Panc1 (cell line): ENCODE results near the gene ACADL. TPM values are rescaled to one million over a fixed set of nuclear protein-coding genes. Genes with fewer than 3 reads are reported as not detected.
A peak's percentile ranks its signal among the peaks of the same experiment; 100 is the strongest.

ENCODE experiments used
- ATAC-seq: fragments of 200-7000 bp; cut with Tn5 transposase; 2 replicates; pipeline ENCODE4 v1.9.1; 2020; ENCODE audit warnings: mild to moderate bottlenecking, moderate library complexity
- BruUV-seq: library from RNA; stranded (reverse); fragments of 400-500 nt; replicated peaks from 2 replicates; lab custom pipeline; 2021; lab: Mats Ljungman, UMichigan
- CTCF ChIA-PET: fragments of 300-600 bp; sonication (Branson Sonifier 250); formaldehyde crosslinking; loops from one replicate; lab custom pipeline; 2022; ENCODE audit warnings: antibody characterized with exemption; lab: Charles Lee
- POLR2A ChIA-PET: fragments of 300-600 bp; sonication (Branson Sonifier 250); formaldehyde crosslinking; loops from one replicate; lab custom pipeline; 2022; ENCODE audit warnings: antibody characterized with exemption; lab: Charles Lee
- DNase-seq: peaks from one replicate; pipeline ENCODE4 v3.0.0-alpha.2; 2010; ENCODE audit warnings: low read depth, low spot score
- H3K27ac ChIP-seq: 2 replicates; pipeline ENCODE4 v1.5.1; 2011; ENCODE audit warnings: mild to moderate bottlenecking, low read length, inconsistent platforms
- H3K27me3 ChIP-seq: fragments of 200-500 bp; sonication (Bioruptor generic); 2 replicates; pipeline ENCODE4 v1.6.0; 2014; ENCODE audit warnings: low read length, inconsistent platforms; ENCODE audit not compliant: control insufficient read depth, insufficient read depth
- H3K36me3 ChIP-seq: fragments of 200-500 bp; sonication (Bioruptor generic); 2 replicates; pipeline ENCODE4 v1.5.1; 2014; ENCODE audit warnings: inconsistent platforms, mild to moderate bottlenecking, low read length, moderate library complexity; ENCODE audit not compliant: control insufficient read depth, insufficient read depth
- H3K4me1 ChIP-seq: 2 replicates; pipeline ENCODE4 v1.5.1; 2011; ENCODE audit warnings: inconsistent platforms, mild to moderate bottlenecking, low read length, moderate library complexity; ENCODE audit not compliant: control insufficient read depth, insufficient read depth
- H3K4me3 ChIP-seq, 2 experiments: 2 replicates each; pipeline ENCODE4 v1.5.1; 2011 to 2012; ENCODE audit warnings: low read depth in 2 of 2, low read length in 2 of 2, mild to moderate bottlenecking in 2 of 2, inconsistent platforms in 1 of 2, moderate library complexity in 1 of 2
- H3K9me3 ChIP-seq: fragments of 200-500 bp; sonication (Bioruptor generic); 2 replicates; pipeline ENCODE4 v1.5.1; 2014; ENCODE audit warnings: low read depth, mild to moderate bottlenecking, inconsistent platforms, low read length, moderate library complexity; ENCODE audit not compliant: control insufficient read depth, insufficient read depth
- CTCF ChIP-seq: fragments of 450-650 bp; IDR thresholded peaks from 2 replicates; pipeline ENCODE4 v1.5.1; 2017; ENCODE audit warnings: mild to moderate bottlenecking
- POLR2AphosphoS5 ChIP-seq: IDR thresholded peaks from 2 replicates; pipeline ENCODE4 v1.6.1; 2012; ENCODE audit warnings: mild to moderate bottlenecking, low read depth, low read length, moderate library complexity
- REST ChIP-seq, 2 experiments: IDR thresholded peaks; 2 replicates each; pipeline ENCODE4 v1.6.1; 2011 to 2012; ENCODE audit warnings: low read depth in 2 of 2, control low read depth in 1 of 2, low read length in 1 of 2, mild to moderate bottlenecking in 1 of 2, moderate library complexity in 1 of 2; ENCODE audit not compliant: insufficient read depth in 1 of 2
- SIN3A ChIP-seq: IDR thresholded peaks from 2 replicates; pipeline ENCODE4 v1.6.1; 2012; ENCODE audit warnings: low read depth, mild to moderate bottlenecking, low read length, moderate library complexity, borderline replicate concordance; ENCODE audit not compliant: insufficient read depth
- TCF7L2 ChIP-seq: IDR thresholded peaks from 2 replicates; pipeline ENCODE4 v1.6.1; 2011; ENCODE audit warnings: mild to moderate bottlenecking, low read depth, low read length, inconsistent platforms
- in situ Hi-C: cut with HindIII; loops from 2 replicates; pipeline ENCODE4 v1.10.0; 2016; ENCODE audit warnings: low sequenced_read_pairs, low pct_unique_long_range_greater_than_20kb
- intact Hi-C: fragments of 100-400 bp; cut with micrococcal nuclease; formaldehyde crosslinking; loops from one replicate; pipeline ENCODE4 v1.10.0; 2022; ENCODE audit not compliant: unreplicated experiment
- total RNA-seq: library from RNA; stranded (reverse); gene quantifications from one replicate; pipeline ENCODE4 v1.2.1, GENCODE V29; 2021; ENCODE audit not compliant: unreplicated experiment

Gene ACADL
- total RNA-seq, 1 experiment from 2014 or later: not detected

- CTCF ChIA-PET: no interaction called here
- BruUV-seq: TSS peak; percentile 68
- in situ Hi-C loops (no loop called here), intact Hi-C loops (no loop called here)
- Histone ChIP-seq H3K4me1 (peaks cover 14% of the 10 kb centered on the region), H3K36me3 (no peaks in the 10 kb centered on the region), H3K4me3 (peak overlapping the region; percentile 61 to 95), H3K9me3 (no peaks in the 10 kb centered on the region), H3K27ac (peak overlapping the region; percentile 97), H3K27me3 (no peaks in the 10 kb centered on the region; the same call in 1 of the 2 replicates)
- DNase-seq (peak; percentile 77), ATAC-seq (peak; percentile 90)
- TF ChIP-seq TCF7L2: peak; percentile 92
- TF ChIP-seq POLR2AphosphoS5: peak; percentile 80
- no peak for TF ChIP-seq CTCF
- TF ChIP-seq SIN3A: 0 out of 2 replicates have a peak, but pooled peaks have one; percentile 82
- no peak for TF ChIP-seq REST (IDR thresholded peaks at IDR 0.05; ENCODE audit: insufficient read depth in 1 of 2, low read depth in 2 of 2, low read length in 1 of 2)
- POLR2A ChIA-PET: interaction anchor here (0.5 to 0.6 kb wide), 4 partner anchors 33 to 601 kb away, joined by 3 to 8 read pairs (median 5); no protein-coding TSS in a partner anchor
Measured at GRCh38 chr2:210170446-210171303, 54.6 kb downstream of the ACADL start.

GRCh38 chr2:210170196-210170445, 55.1 kb downstream of the ACADL start:
- TF ChIP-seq POLR2AphosphoS5 (no peak), SIN3A (no peak), CTCF (no peak), REST (IDR thresholded peaks at IDR 0.05; ENCODE audit: insufficient read depth in 1 of 2, low read depth in 2 of 2, low read length in 1 of 2) (no peak), TCF7L2 (no peak)
- ChIA-PET POLR2A (no interaction called here), CTCF (no interaction called here)
- in situ Hi-C loops: no loop called here
- H3K36me3 ChIP-seq: no peaks in the 10 kb centered on the region
- DNase-seq (no peak), ATAC-seq (no peak)
- peak overlapping the region; percentile 97 for H3K27ac ChIP-seq
- H3K9me3 ChIP-seq: no peaks in the 10 kb centered on the region
- intact Hi-C loops: no loop called here
- H3K4me1 ChIP-seq: peaks cover 14% of the 10 kb centered on the region
- no peaks in the 10 kb centered on the region; the same call in 1 of the 2 replicates for H3K27me3 ChIP-seq
- peak overlapping the region; percentile 61 to 95 for H3K4me3 ChIP-seq
- BruUV-seq: no TSS peak
